HL-60 (cell line): Measurements from ENCODE around the gene PPM1E.

Source experiments
- CTCF ChIP-seq: IDR thresholded peaks from one replicate; pipeline ENCODE4 v1.5.1; 2011; ENCODE audit warnings: low read length, control low read depth, inconsistent platforms; ENCODE audit not compliant: insufficient read depth
- POLR2AphosphoS5 ChIP-seq: IDR thresholded peaks from 2 replicates; pipeline ENCODE4 v1.6.1; 2012; ENCODE audit warnings: low read depth
- REST ChIP-seq: IDR thresholded peaks from 2 replicates; pipeline ENCODE4 v1.6.1; 2012; ENCODE audit warnings: low read depth; ENCODE audit not compliant: insufficient replicate concordance
- SPI1 ChIP-seq: IDR thresholded peaks from 2 replicates; pipeline ENCODE4 v1.6.1; 2012; ENCODE audit warnings: low read depth, mild to moderate bottlenecking, borderline replicate concordance

GRCh38 chr17:58995247-58995940 is 239.7 kb downstream of the PPM1E start:
- no peak for TF ChIP-seq CTCF
- TF ChIP-seq REST = no peak
- no peak for TF ChIP-seq POLR2AphosphoS5
- no peak for TF ChIP-seq SPI1
